ENCODE data around the gene PNPLA5. TPM values are rescaled to one million over a fixed set of nuclear protein-coding genes. Genes with fewer than 3 reads are reported as not detected.

PNPLA5 gene
- total RNA-seq, 1 experiment from 2014 or later, result 5.5 TPM

DNA sequence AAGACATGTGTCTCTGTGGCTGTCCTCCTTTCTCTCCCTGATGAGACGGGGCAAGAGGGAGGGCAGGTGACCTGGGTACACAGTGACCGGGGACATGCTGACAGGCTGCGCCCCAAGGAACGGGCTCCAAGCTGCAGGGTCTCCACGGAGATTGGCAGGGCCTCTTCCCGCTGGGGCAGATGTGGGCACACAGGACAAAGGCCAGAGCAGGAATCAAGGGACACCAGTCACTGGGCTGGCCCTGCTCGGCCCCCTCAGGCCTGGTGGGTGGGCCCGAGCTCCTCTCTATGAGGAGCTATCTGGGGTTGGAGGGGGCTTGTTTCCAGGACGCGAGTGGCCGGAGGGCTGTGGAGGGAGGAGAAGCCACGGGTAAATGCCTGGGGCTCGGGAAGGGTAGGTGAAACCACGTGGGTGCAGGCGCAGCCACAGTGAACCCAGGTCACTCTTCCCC is 11.2 kb downstream of the PNPLA5 start:
- Histone ChIP-seq H3K27me3 (ENCODE audit: insufficient read depth, low read length) (no peaks in the 10 kb centered on the region), H3K18ac (ENCODE audit: insufficient read length, low read depth, low read length) (no peak overlapping the region), H2AK5ac (ENCODE audit: insufficient read length, low read length) (no peak overlapping the region), H3K79me1 (ENCODE audit: insufficient read depth, low read depth, low read length, poor library complexity, severe bottlenecking) (no peaks in the 10 kb centered on the region), H3K27ac (ENCODE audit: insufficient read length, low read depth, low read length) (no peak overlapping the region), H3K9ac (ENCODE audit: extremely low read depth, insufficient read length, low read length) (no peak overlapping the region), H3K56ac (ENCODE audit: insufficient read length, low read depth, low read length) (no peak overlapping the region), H3K4me2 (ENCODE audit: insufficient read depth, insufficient read length, low read length) (no peak overlapping the region), H3K4me1 (ENCODE audit: insufficient read depth, low read length) (no peaks in the 10 kb centered on the region), H3K23me2 (ENCODE audit: insufficient read length, low read depth, low read length, poor library complexity, severe bottlenecking) (no peaks in the 10 kb centered on the region), H4K8ac (replicated peaks; ENCODE audit: insufficient read length, low read depth, low read length) (no peak overlapping the region), H3K9me3 (ENCODE audit: control insufficient read depth, low read depth, low read length) (no peaks in the 10 kb centered on the region), H2BK12ac (ENCODE audit: insufficient read length, low read depth, low read length) (no peak overlapping the region), H3K79me2 (ENCODE audit: insufficient read depth, low read length) (no peaks in the 10 kb centered on the region), H3K23ac (ENCODE audit: insufficient read length, low read depth, low read length) (no peak overlapping the region), H2AFZ (ENCODE audit: low read length) (no peak overlapping the region), H2BK20ac (ENCODE audit: low read depth, low read length, poor library complexity, severe bottlenecking) (no peak overlapping the region), H4K5ac (ENCODE audit: insufficient read length, low read depth, low read length) (no peak overlapping the region), H2BK5ac (ENCODE audit: insufficient read length, low read length) (no peak overlapping the region), H2BK15ac (ENCODE audit: low read depth, low read length) (no peak overlapping the region), H3T11ph (ENCODE audit: low read length) (no peak overlapping the region), H4K91ac (ENCODE audit: insufficient read length, low read depth, low read length) (no peak overlapping the region), H2BK120ac (ENCODE audit: low read depth, low read length, poor library complexity, severe bottlenecking) (no peak overlapping the region), H3K4ac (ENCODE audit: low read depth, low read length) (no peak overlapping the region), H4K20me1 (ENCODE audit: control insufficient read depth, insufficient read depth, insufficient read length) (no peaks in the 10 kb centered on the region), H3K14ac (ENCODE audit: insufficient read depth, low read length) (no peak overlapping the region)
- peaks cover 2 to 5% (median 2%) of the 10 kb centered on the region in 3 experiments; a peak in 4 of 7 replicates for H3K36me3 Mint-ChIP-seq (ENCODE audit: insufficient read depth in 1 of 3, low read depth in 3 of 3)
- H3K9me3 Mint-ChIP-seq, result no peaks in the 10 kb centered on the region
- DNase-seq, result peak; percentile 20
- no CpG with 5 or more reads among the region's 15 CpGs for WGBS (ENCODE audit: extremely low coverage, insufficient read length, low lambda C conversion rate)
- peaks cover 1% of the 10 kb centered on the region; the same call in 1 of the 2 replicates for H3K27me3 Mint-ChIP-seq (ENCODE audit: low read depth)
- peak overlapping the region in 1 of 3 experiments; percentile 55; a peak in 2 of 7 replicates for H3K27ac Mint-ChIP-seq
- peaks cover 7 to 13% of the 10 kb centered on the region in 2 experiments for H3K4me1 Mint-ChIP-seq
- H3K4me3 Mint-ChIP-seq, result no peak overlapping the region
- TF ChIP-seq, protein P1, sequence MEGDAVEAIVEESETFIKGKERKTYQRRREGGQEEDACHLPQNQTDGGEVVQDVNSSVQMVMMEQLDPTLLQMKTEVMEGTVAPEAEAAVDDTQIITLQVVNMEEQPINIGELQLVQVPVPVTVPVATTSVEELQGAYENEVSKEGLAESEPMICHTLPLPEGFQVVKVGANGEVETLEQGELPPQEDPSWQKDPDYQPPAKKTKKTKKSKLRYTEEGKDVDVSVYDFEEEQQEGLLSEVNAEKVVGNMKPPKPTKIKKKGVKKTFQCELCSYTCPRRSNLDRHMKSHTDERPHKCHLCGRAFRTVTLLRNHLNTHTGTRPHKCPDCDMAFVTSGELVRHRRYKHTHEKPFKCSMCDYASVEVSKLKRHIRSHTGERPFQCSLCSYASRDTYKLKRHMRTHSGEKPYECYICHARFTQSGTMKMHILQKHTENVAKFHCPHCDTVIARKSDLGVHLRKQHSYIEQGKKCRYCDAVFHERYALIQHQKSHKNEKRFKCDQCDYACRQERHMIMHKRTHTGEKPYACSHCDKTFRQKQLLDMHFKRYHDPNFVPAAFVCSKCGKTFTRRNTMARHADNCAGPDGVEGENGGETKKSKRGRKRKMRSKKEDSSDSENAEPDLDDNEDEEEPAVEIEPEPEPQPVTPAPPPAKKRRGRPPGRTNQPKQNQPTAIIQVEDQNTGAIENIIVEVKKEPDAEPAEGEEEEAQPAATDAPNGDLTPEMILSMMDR (conservative IDR thresholded peaks at IDR 0.05), result no peak

All from H9 (cell line).